Tibial nerve (tissue), 4 donors: ENCODE results near the gene CHL1.

Experiments
- EP300 ChIP-seq, 2 donors: sonication (generic); formaldehyde crosslinking; IDR thresholded peaks; one replicate each; pipeline ENCODE4 v1.6.1; 2017; ENCODE audit warnings: antibody characterized with exemption in 2 of 2, mild to moderate bottlenecking in 1 of 2
- TF ChIP-seq, protein P1 (sequence below), 5 experiments: fragments of 200-600 bp in 3 of 5; fragments of 450-650 bp in 2 of 5; sonication (generic) in 3 of 5; IDR thresholded peaks; one replicate each; pipeline ENCODE4 v1.5.1; 2016 to 2019; ENCODE audit warnings: antibody characterized with exemption in 5 of 5, mild to moderate bottlenecking in 3 of 5, moderate library complexity in 2 of 5

DNA sequence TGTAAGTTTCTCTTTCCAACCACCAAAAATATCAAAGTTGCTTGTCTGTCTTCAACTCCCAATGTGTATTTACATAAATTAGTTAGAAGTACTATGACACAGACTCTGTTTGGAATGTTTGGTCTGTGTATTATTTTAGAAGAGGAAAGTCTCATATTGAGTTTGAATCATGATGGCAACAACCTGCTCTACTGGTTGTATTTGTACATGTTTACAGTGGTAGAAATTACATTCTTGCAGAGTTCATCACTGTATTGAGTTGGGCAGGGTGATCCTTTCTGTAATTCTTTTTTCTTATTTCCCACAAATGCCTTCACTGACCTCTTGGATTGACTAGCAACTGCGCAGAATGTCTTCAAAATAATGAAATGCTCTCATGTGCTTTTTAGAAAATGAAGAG is 149.6 kb downstream of the CHL1 start:
- TF ChIP-seq, protein P1, sequence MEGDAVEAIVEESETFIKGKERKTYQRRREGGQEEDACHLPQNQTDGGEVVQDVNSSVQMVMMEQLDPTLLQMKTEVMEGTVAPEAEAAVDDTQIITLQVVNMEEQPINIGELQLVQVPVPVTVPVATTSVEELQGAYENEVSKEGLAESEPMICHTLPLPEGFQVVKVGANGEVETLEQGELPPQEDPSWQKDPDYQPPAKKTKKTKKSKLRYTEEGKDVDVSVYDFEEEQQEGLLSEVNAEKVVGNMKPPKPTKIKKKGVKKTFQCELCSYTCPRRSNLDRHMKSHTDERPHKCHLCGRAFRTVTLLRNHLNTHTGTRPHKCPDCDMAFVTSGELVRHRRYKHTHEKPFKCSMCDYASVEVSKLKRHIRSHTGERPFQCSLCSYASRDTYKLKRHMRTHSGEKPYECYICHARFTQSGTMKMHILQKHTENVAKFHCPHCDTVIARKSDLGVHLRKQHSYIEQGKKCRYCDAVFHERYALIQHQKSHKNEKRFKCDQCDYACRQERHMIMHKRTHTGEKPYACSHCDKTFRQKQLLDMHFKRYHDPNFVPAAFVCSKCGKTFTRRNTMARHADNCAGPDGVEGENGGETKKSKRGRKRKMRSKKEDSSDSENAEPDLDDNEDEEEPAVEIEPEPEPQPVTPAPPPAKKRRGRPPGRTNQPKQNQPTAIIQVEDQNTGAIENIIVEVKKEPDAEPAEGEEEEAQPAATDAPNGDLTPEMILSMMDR (IDR thresholded peaks at IDR 0.05) = no peak
- no peak for TF ChIP-seq EP300 (IDR thresholded peaks at IDR 0.05)
